ENCODE results near the gene AUTS2.

Gene AUTS2

DNA sequence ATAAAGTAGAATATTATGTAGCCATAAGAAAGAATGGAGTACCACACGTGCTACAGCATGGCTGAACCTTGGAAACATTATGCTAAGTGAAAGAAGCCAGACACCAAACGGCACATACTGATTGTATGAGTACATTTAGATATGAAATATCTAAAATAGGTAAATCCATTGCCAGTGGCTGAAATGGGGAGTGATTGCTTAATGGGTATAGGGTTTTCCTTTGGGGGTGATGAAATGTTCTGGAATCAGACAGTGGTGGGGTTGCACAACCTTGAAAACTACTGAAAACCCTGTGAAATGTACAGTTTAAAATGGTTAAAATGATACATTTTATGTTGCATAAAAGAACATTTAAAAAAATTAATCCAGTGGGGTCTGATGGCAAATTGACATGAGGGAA is 667.9 kb downstream of the AUTS2 start:
- H3F3A ChIP-seq (ENCODE audit: insufficient read depth, low read length), result no peaks in the 10 kb centered on the region; the same call in 1 of the 2 replicates
- H2AFZ ChIP-seq (ENCODE audit: low read length), result no peak overlapping the region
- no peak overlapping the region for H3K27ac ChIP-seq (ENCODE audit: low read depth, low read length, poor library complexity, severe bottlenecking)
- H3K36me3 ChIP-seq (ENCODE audit: insufficient read depth, low read length), result no peaks in the 10 kb centered on the region
- H3K79me2 ChIP-seq (ENCODE audit: insufficient read depth, low read length), result no peaks in the 10 kb centered on the region
- no peak overlapping the region for H3K4me3 ChIP-seq (ENCODE audit: low read depth, low read length, poor library complexity, severe bottlenecking)
- no peaks in the 10 kb centered on the region for H3K9me2 ChIP-seq (ENCODE audit: low read depth, low read length)
- H3K9me3 ChIP-seq (ENCODE audit: low read length), result no peaks in the 10 kb centered on the region
- no peaks in the 10 kb centered on the region for H4K20me1 ChIP-seq (ENCODE audit: insufficient read depth, low read length)
- H3K27me3 ChIP-seq (ENCODE audit: insufficient read depth, low read length), result no peaks in the 10 kb centered on the region
- TF ChIP-seq, protein P1, sequence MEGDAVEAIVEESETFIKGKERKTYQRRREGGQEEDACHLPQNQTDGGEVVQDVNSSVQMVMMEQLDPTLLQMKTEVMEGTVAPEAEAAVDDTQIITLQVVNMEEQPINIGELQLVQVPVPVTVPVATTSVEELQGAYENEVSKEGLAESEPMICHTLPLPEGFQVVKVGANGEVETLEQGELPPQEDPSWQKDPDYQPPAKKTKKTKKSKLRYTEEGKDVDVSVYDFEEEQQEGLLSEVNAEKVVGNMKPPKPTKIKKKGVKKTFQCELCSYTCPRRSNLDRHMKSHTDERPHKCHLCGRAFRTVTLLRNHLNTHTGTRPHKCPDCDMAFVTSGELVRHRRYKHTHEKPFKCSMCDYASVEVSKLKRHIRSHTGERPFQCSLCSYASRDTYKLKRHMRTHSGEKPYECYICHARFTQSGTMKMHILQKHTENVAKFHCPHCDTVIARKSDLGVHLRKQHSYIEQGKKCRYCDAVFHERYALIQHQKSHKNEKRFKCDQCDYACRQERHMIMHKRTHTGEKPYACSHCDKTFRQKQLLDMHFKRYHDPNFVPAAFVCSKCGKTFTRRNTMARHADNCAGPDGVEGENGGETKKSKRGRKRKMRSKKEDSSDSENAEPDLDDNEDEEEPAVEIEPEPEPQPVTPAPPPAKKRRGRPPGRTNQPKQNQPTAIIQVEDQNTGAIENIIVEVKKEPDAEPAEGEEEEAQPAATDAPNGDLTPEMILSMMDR (IDR thresholded peaks at IDR 0.05; ENCODE audit: low read length), result no peak
- TF ChIP-seq EZH2 (IDR thresholded peaks at IDR 0.05; ENCODE audit: borderline replicate concordance, low read length), result no peak
- no peak overlapping the region for H3K4me2 ChIP-seq (ENCODE audit: low read length)
- no peak overlapping the region for H3K9ac ChIP-seq (ENCODE audit: low read length)
- H3K4me1 ChIP-seq (ENCODE audit: insufficient read depth, low read length, severe bottlenecking), result no peaks in the 10 kb centered on the region

DNA sequence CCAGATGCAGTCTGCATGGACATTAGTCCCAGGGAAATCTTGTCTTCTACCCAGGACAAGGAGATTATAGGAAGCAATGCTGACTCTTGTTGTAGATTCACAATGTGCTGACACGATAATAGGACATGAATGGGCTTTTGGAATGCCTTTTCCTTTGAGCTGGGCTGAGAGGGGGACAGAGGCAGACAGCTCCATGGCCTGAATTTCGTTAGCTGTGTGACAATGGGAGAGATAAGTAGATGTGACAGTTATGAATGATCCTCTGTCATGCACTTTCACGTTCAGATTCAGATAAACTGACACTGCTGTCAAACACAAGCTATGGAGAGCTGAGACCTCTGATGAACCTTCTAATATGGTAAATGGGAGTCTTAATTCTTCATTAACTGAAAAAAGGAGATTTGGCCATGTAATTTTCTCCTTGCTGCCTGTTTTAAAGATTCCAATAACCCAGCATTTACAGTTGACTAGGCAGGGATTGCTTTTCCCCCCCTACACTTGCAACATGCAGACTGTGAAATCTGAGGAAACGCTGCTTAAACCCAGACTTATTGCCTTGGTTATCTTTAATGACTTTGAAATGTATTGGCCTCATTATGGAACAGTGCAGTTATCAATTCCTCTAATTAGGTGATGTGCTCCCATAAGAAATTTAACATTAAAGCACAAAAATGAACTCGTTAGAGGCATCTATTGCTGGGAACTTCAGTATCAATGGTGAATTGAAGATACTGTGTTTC is 669.3 kb downstream of the AUTS2 start:
- no peaks in the 10 kb centered on the region for H3K9me2 ChIP-seq (ENCODE audit: low read depth, low read length)
- no peaks in the 10 kb centered on the region; the same call in 1 of the 2 replicates for H3F3A ChIP-seq (ENCODE audit: insufficient read depth, low read length)
- no peak overlapping the region for H3K4me2 ChIP-seq (ENCODE audit: low read length)
- H3K4me1 ChIP-seq (ENCODE audit: insufficient read depth, low read length, severe bottlenecking), result no peaks in the 10 kb centered on the region
- H3K4me3 ChIP-seq (ENCODE audit: low read depth, low read length, poor library complexity, severe bottlenecking), result no peak overlapping the region
- no peaks in the 10 kb centered on the region for H3K27me3 ChIP-seq (ENCODE audit: insufficient read depth, low read length)
- no peaks in the 10 kb centered on the region for H3K36me3 ChIP-seq (ENCODE audit: insufficient read depth, low read length)
- no peak overlapping the region for H2AFZ ChIP-seq (ENCODE audit: low read length)
- H4K20me1 ChIP-seq (ENCODE audit: insufficient read depth, low read length), result no peaks in the 10 kb centered on the region
- no peaks in the 10 kb centered on the region for H3K9me3 ChIP-seq (ENCODE audit: low read length)
- H3K79me2 ChIP-seq (ENCODE audit: insufficient read depth, low read length), result no peaks in the 10 kb centered on the region
- H3K9ac ChIP-seq (ENCODE audit: low read length), result no peak overlapping the region
- no peak overlapping the region for H3K27ac ChIP-seq (ENCODE audit: low read depth, low read length, poor library complexity, severe bottlenecking)
- TF ChIP-seq EZH2 (IDR thresholded peaks at IDR 0.05; ENCODE audit: borderline replicate concordance, low read length), result no peak
- TF ChIP-seq, protein P1 (IDR thresholded peaks at IDR 0.05; ENCODE audit: low read length), result no peak

DNA sequence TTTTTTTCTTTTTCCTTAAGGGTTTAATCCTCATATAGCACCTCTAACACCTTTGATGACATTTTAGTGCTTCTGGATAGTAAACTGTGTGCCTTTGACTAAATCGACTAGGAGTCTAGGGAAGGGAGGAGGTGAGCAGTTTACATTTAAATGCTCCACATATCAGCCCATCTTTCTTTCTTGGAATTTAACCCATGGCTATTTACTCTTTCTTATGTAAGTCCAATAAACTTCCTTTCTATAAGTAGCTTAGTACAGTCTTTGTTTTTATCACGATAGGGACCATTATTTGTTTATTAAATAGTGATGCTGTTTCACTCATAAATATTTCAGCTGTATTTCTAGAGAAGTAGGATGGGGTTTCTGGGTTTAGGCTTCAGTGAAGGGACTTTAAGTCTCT is 669.9 kb downstream of the AUTS2 start:
- Histone ChIP-seq H3K9me3 (ENCODE audit: low read length) (no peaks in the 10 kb centered on the region), H3K9me2 (ENCODE audit: low read depth, low read length) (no peaks in the 10 kb centered on the region), H3K36me3 (ENCODE audit: insufficient read depth, low read length) (no peaks in the 10 kb centered on the region), H3K4me2 (ENCODE audit: low read length) (no peak overlapping the region), H3K4me3 (ENCODE audit: low read depth, low read length, poor library complexity, severe bottlenecking) (no peak overlapping the region), H4K20me1 (ENCODE audit: insufficient read depth, low read length) (no peaks in the 10 kb centered on the region), H2AFZ (ENCODE audit: low read length) (no peak overlapping the region), H3K27ac (ENCODE audit: low read depth, low read length, poor library complexity, severe bottlenecking) (no peak overlapping the region), H3K4me1 (ENCODE audit: insufficient read depth, low read length, severe bottlenecking) (no peaks in the 10 kb centered on the region), H3K9ac (ENCODE audit: low read length) (no peak overlapping the region), H3K79me2 (ENCODE audit: insufficient read depth, low read length) (no peaks in the 10 kb centered on the region), H3F3A (ENCODE audit: insufficient read depth, low read length) (no peaks in the 10 kb centered on the region; the same call in 1 of the 2 replicates), H3K27me3 (ENCODE audit: insufficient read depth, low read length) (no peaks in the 10 kb centered on the region)
- TF ChIP-seq, protein P1 (IDR thresholded peaks at IDR 0.05; ENCODE audit: low read length), result no peak
- TF ChIP-seq EZH2 (IDR thresholded peaks at IDR 0.05; ENCODE audit: borderline replicate concordance, low read length), result no peak

All from OCI-LY1 (cell line).